MM.1S (cell line): ENCODE results near the gene ZNF263.

Experiments
- EZH2 ChIP-seq: fragments of 300-600 bp; sonication (generic); optimal IDR thresholded peaks from 2 replicates; pipeline ENCODE3; 2017; ENCODE audit warnings: low read depth, mild to moderate bottlenecking, antibody characterized with exemption, low read length, mixed read lengths
- EZH2phosphoT487 ChIP-seq: fragments of 300-600 bp; sonication (generic); IDR thresholded peaks from 2 replicates; pipeline ENCODE4 v1.6.1; 2018; ENCODE audit warnings: antibody characterized with exemption, low read length
- TF ChIP-seq, protein P1 (sequence below): fragments of 300-600 bp; sonication (generic); IDR thresholded peaks from 2 replicates; pipeline ENCODE4 v1.5.1; 2016; ENCODE audit warnings: antibody characterized with exemption, low read length, mixed read lengths

DNA sequence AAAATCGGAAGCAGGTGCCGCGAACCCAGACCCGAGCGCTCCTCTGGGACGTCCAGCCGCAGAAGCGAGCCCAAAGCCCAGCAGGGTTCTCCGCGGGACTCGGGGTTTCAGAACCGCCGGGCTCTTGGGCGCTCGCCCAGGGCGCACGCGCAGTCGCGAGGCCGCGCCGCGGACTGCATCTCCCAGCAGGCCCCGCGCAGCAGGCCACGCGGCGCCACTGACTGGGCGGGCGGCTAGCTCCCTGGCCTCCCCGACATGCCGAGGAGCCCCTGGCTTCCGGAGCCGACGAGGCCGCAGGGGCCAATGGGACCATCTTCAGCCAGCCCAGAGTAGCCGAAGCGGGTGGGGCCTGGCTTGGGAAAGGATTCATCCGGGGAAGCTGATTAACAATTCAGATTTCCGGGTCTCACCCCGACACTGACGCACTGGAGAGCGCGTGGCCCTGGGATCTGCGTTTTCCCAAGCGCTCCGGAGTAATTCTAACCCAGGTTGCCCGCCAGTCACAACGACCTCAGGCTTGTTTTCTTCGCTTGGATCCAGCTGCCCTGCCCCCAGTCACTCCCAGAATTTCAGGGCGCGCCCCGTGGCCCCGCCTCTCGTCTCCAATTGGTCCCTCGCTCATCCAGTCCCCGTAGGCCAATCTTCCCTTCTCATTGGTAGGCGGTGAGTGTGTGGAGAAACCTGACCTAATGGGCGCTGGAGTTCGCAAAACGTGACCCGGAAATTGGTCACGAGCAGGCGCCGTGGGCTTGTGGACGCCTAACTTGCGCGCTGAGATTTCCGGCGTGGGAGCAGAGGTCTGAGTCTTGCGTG lies at the start of gene ZNF263:
- TF ChIP-seq, protein P1, sequence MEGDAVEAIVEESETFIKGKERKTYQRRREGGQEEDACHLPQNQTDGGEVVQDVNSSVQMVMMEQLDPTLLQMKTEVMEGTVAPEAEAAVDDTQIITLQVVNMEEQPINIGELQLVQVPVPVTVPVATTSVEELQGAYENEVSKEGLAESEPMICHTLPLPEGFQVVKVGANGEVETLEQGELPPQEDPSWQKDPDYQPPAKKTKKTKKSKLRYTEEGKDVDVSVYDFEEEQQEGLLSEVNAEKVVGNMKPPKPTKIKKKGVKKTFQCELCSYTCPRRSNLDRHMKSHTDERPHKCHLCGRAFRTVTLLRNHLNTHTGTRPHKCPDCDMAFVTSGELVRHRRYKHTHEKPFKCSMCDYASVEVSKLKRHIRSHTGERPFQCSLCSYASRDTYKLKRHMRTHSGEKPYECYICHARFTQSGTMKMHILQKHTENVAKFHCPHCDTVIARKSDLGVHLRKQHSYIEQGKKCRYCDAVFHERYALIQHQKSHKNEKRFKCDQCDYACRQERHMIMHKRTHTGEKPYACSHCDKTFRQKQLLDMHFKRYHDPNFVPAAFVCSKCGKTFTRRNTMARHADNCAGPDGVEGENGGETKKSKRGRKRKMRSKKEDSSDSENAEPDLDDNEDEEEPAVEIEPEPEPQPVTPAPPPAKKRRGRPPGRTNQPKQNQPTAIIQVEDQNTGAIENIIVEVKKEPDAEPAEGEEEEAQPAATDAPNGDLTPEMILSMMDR: no peak
- TF ChIP-seq EZH2 (no peak), EZH2phosphoT487 (no peak)
